Parathyroid adenoma (tissue), 2 donors: ENCODE data around the gene MUC5AC.

Source experiments
- H2AFZ ChIP-seq: fragments of 300-600 bp; sonication (generic); one replicate; pipeline ENCODE4 v1.7.0; 2017; ENCODE audit warnings: antibody characterized with exemption, mild to moderate bottlenecking
- H3K27ac ChIP-seq: fragments of 300-600 bp; sonication (generic); one replicate; pipeline ENCODE4 v1.7.0; 2017
- H3K27me3 ChIP-seq: fragments of 300-600 bp; sonication (generic); one replicate; pipeline ENCODE4 v1.7.0; 2017; ENCODE audit warnings: low read length; ENCODE audit not compliant: control insufficient read depth, insufficient read depth
- H3K36me3 ChIP-seq: fragments of 300-600 bp; sonication (generic); one replicate; pipeline ENCODE4 v1.7.0; 2017; ENCODE audit warnings: low read length; ENCODE audit not compliant: control insufficient read depth, insufficient read depth
- H3K4me1 ChIP-seq: fragments of 300-600 bp; sonication (generic); one replicate; pipeline ENCODE4 v1.7.0; 2017; ENCODE audit warnings: control low read depth
- H3K4me2 ChIP-seq: fragments of 300-600 bp; sonication (generic); one replicate; pipeline ENCODE4 v1.7.0; 2017; ENCODE audit warnings: low read length
- H3K4me3 ChIP-seq: fragments of 300-600 bp; sonication (generic); one replicate; pipeline ENCODE4 v1.7.0; 2017; ENCODE audit warnings: low read depth, low read length
- H3K79me2 ChIP-seq: fragments of 300-600 bp; sonication (generic); one replicate; pipeline ENCODE4 v1.7.0; 2017; ENCODE audit warnings: control low read depth
- H3K9ac ChIP-seq: fragments of 300-600 bp; sonication (generic); one replicate; pipeline ENCODE4 v1.7.0; 2017; ENCODE audit warnings: mild to moderate bottlenecking
- H3K9me3 ChIP-seq: fragments of 300-600 bp; sonication (generic); one replicate; pipeline ENCODE4 v1.7.0; 2017; ENCODE audit warnings: low read length; ENCODE audit not compliant: control insufficient read depth
- CTCF ChIP-seq: fragments of 300-600 bp; sonication (generic); IDR thresholded peaks from one replicate; pipeline ENCODE4 v1.7.0; 2017; ENCODE audit warnings: antibody characterized with exemption, mild to moderate bottlenecking
- donor health status: primary hyperparathyroidism.

The MUC5AC gene

GRCh38 chr11:1177020-1177770 is 19.4 kb downstream of the MUC5AC start:
- Histone ChIP-seq H3K27me3 (no peaks in the 10 kb centered on the region), H3K27ac (no peak overlapping the region), H3K9ac (no peak overlapping the region), H3K4me2 (no peak overlapping the region), H3K79me2 (no peaks in the 10 kb centered on the region), H3K4me1 (no peaks in the 10 kb centered on the region), H3K4me3 (no peak overlapping the region), H3K9me3 (no peaks in the 10 kb centered on the region), H3K36me3 (no peaks in the 10 kb centered on the region), H2AFZ (no peak overlapping the region)
- no peak for TF ChIP-seq CTCF

- no peaks in the 10 kb centered on the region for H3K9me3 ChIP-seq
- H2AFZ ChIP-seq: no peak overlapping the region
- H3K27ac ChIP-seq: no peak overlapping the region
- no peaks in the 10 kb centered on the region for H3K4me1 ChIP-seq
- H3K4me3 ChIP-seq: no peak overlapping the region
- no peaks in the 10 kb centered on the region for H3K79me2 ChIP-seq
- H3K36me3 ChIP-seq: no peaks in the 10 kb centered on the region
- TF ChIP-seq CTCF: no peak
- H3K27me3 ChIP-seq: no peaks in the 10 kb centered on the region
- no peak overlapping the region for H3K9ac ChIP-seq
- no peak overlapping the region for H3K4me2 ChIP-seq
These were observed 20.0 kb downstream of the MUC5AC start for GRCh38 chr11:1177771-1178090.

GRCh38 chr11:1178201-1178885 is 20.6 kb downstream of the MUC5AC start:
- no peak for TF ChIP-seq CTCF

GRCh38 chr11:1178906-1179305 is 21.2 kb downstream of the MUC5AC start:
- Histone ChIP-seq H3K27ac (no peak overlapping the region), H3K79me2 (no peaks in the 10 kb centered on the region), H3K4me1 (no peaks in the 10 kb centered on the region), H3K4me3 (no peak overlapping the region), H3K9me3 (no peaks in the 10 kb centered on the region), H3K27me3 (no peaks in the 10 kb centered on the region), H3K4me2 (no peak overlapping the region), H2AFZ (no peak overlapping the region), H3K36me3 (no peaks in the 10 kb centered on the region), H3K9ac (no peak overlapping the region)
- TF ChIP-seq CTCF: no peak

More at GRCh38 chr11:1178201-1178885, 20.6 kb downstream of the MUC5AC start:
- H3K27ac ChIP-seq: no peak overlapping the region
- H3K4me3 ChIP-seq: no peak overlapping the region
- H3K79me2 ChIP-seq: no peaks in the 10 kb centered on the region
- H3K27me3 ChIP-seq: no peaks in the 10 kb centered on the region
- H3K36me3 ChIP-seq: no peaks in the 10 kb centered on the region
- H3K9me3 ChIP-seq: no peaks in the 10 kb centered on the region
- H3K4me1 ChIP-seq: no peaks in the 10 kb centered on the region
- H3K9ac ChIP-seq: no peak overlapping the region
- H3K4me2 ChIP-seq: no peak overlapping the region
- H2AFZ ChIP-seq: no peak overlapping the region
